ENCODE results near the gene NOX5. TPM values are rescaled to one million over a fixed set of nuclear protein-coding genes. Genes with fewer than 3 reads are reported as not detected.

NOX5 gene
- total and polyA plus RNA-seq, 2 donors (not counting 1 experiment from before 2014, with no cell fraction given): 0.25 to 0.33 TPM

GRCh38 chr15:69035918-69036258 is 21.4 kb downstream of the NOX5 start:
- TF ChIP-seq EZH2 (IDR thresholded peaks at IDR 0.05; ENCODE audit: low read length, missing control alignments) (no peak), CTCF (conservative IDR thresholded peaks at IDR 0.05 in 1 of 2, IDR thresholded peaks at IDR 0.05 in 1 of 2; ENCODE audit: low read depth in 1 of 2, low read length in 2 of 2) (no peak)
- no peak for DNase-seq (ENCODE audit: low read depth in 2 of 2)
- no peaks in the 10 kb centered on the region for H3K79me2 ChIP-seq (ENCODE audit: control insufficient read depth, insufficient read depth, low read length)
- no peaks in the 10 kb centered on the region for H4K20me1 ChIP-seq (ENCODE audit: control insufficient read depth, extremely low read depth, insufficient read depth, low read length)
- no peak overlapping the region for H2AFZ ChIP-seq (ENCODE audit: low read length)
- H3K9ac ChIP-seq (ENCODE audit: insufficient read depth, low read length): no peak overlapping the region
- H3K4me2 ChIP-seq (ENCODE audit: extremely low read depth, insufficient read depth, low read length): no peak overlapping the region
- H3K27me3 ChIP-seq (ENCODE audit: control insufficient read depth, insufficient read depth, low read length): peaks cover 8% of the 10 kb centered on the region
- H3K4me3 ChIP-seq (replicated peaks in 1 of 4; ENCODE audit: control extremely low read depth in 1 of 4, insufficient read depth in 1 of 4, low read depth in 3 of 4, low read length in 4 of 4): no peak overlapping the region
- H3K9me3 ChIP-seq (ENCODE audit: control insufficient read depth, insufficient read depth, low read depth, low read length): no peaks in the 10 kb centered on the region
- no peak overlapping the region for H3K27ac ChIP-seq (ENCODE audit: insufficient read depth, low read length)
- H3K4me1 ChIP-seq (ENCODE audit: control insufficient read depth, extremely low read depth, insufficient read depth, low read length): no peaks in the 10 kb centered on the region
- no peaks in the 10 kb centered on the region for H3K36me3 ChIP-seq (ENCODE audit: control insufficient read depth, insufficient read depth, low read length)

GRCh38 chr15:69036826-69037225 is 22.3 kb downstream of the NOX5 start:
- Histone ChIP-seq H4K20me1 (ENCODE audit: control insufficient read depth, extremely low read depth, insufficient read depth, low read length) (no peaks in the 10 kb centered on the region), H3K27ac (ENCODE audit: insufficient read depth, low read length) (no peak overlapping the region), H3K27me3 (ENCODE audit: control insufficient read depth, insufficient read depth, low read length) (peaks cover 8% of the 10 kb centered on the region), H3K79me2 (ENCODE audit: control insufficient read depth, insufficient read depth, low read length) (no peaks in the 10 kb centered on the region), H3K4me2 (ENCODE audit: extremely low read depth, insufficient read depth, low read length) (no peak overlapping the region), H3K4me1 (ENCODE audit: control insufficient read depth, extremely low read depth, insufficient read depth, low read length) (no peaks in the 10 kb centered on the region), H3K9ac (ENCODE audit: insufficient read depth, low read length) (no peak overlapping the region), H3K4me3 (replicated peaks in 1 of 4; ENCODE audit: control extremely low read depth in 1 of 4, insufficient read depth in 1 of 4, low read depth in 3 of 4, low read length in 4 of 4) (no peak overlapping the region), H3K36me3 (ENCODE audit: control insufficient read depth, insufficient read depth, low read length) (no peaks in the 10 kb centered on the region), H2AFZ (ENCODE audit: low read length) (no peak overlapping the region), H3K9me3 (ENCODE audit: control insufficient read depth, insufficient read depth, low read depth, low read length) (no peaks in the 10 kb centered on the region)
- DNase-seq (ENCODE audit: low read depth in 2 of 2): no peak
- no peak for TF ChIP-seq EZH2 (IDR thresholded peaks at IDR 0.05; ENCODE audit: low read length, missing control alignments)
- TF ChIP-seq CTCF (conservative IDR thresholded peaks at IDR 0.05 in 1 of 2, IDR thresholded peaks at IDR 0.05 in 1 of 2; ENCODE audit: low read depth in 1 of 2, low read length in 2 of 2): no peak

GRCh38 chr15:69037482-69037881 is 23.0 kb downstream of the NOX5 start:
- no peak overlapping the region for H3K4me2 ChIP-seq (ENCODE audit: extremely low read depth, insufficient read depth, low read length)
- no peak for TF ChIP-seq EZH2 (IDR thresholded peaks at IDR 0.05; ENCODE audit: low read length, missing control alignments)
- no peak for TF ChIP-seq CTCF (conservative IDR thresholded peaks at IDR 0.05 in 1 of 2, IDR thresholded peaks at IDR 0.05 in 1 of 2; ENCODE audit: low read depth in 1 of 2, low read length in 2 of 2)
- H3K9ac ChIP-seq (ENCODE audit: insufficient read depth, low read length): no peak overlapping the region
- H3K27ac ChIP-seq (ENCODE audit: insufficient read depth, low read length): no peak overlapping the region
- H3K9me3 ChIP-seq (ENCODE audit: control insufficient read depth, insufficient read depth, low read depth, low read length): no peaks in the 10 kb centered on the region
- no peak for DNase-seq (ENCODE audit: low read depth in 2 of 2)
- no peaks in the 10 kb centered on the region for H3K36me3 ChIP-seq (ENCODE audit: control insufficient read depth, insufficient read depth, low read length)
- no peak overlapping the region for H3K4me3 ChIP-seq (replicated peaks in 1 of 4; ENCODE audit: control extremely low read depth in 1 of 4, insufficient read depth in 1 of 4, low read depth in 3 of 4, low read length in 4 of 4)
- H3K4me1 ChIP-seq (ENCODE audit: control insufficient read depth, extremely low read depth, insufficient read depth, low read length): no peaks in the 10 kb centered on the region
- no peaks in the 10 kb centered on the region for H3K79me2 ChIP-seq (ENCODE audit: control insufficient read depth, insufficient read depth, low read length)
- peaks cover 8% of the 10 kb centered on the region for H3K27me3 ChIP-seq (ENCODE audit: control insufficient read depth, insufficient read depth, low read length)
- H4K20me1 ChIP-seq (ENCODE audit: control insufficient read depth, extremely low read depth, insufficient read depth, low read length): no peaks in the 10 kb centered on the region
- no peak overlapping the region for H2AFZ ChIP-seq (ENCODE audit: low read length)
